GM19372 (cell line): Measurements from ENCODE around the gene CENATAC.
"Not testable (repeated sequence)": the region's sequence is repeated elsewhere in the genome, so short reads cannot be mapped to it uniquely, and the experiment has no call there.

ENCODE experiments used
- ATAC-seq: cut with Tn5 transposase; IDR thresholded peaks from one replicate; pipeline ENCODE4 v1.9.1; 2021; ENCODE audit warnings: mild to moderate bottlenecking, low read depth, moderate library complexity; ENCODE audit not compliant: unreplicated experiment

The CENATAC gene

GRCh38 chr11:118991486-118992038 lies 6.4 kb upstream of the CENATAC start:
- ATAC-seq = not testable (repeated sequence)

GRCh38 chr11:118996926-118997626 lies 862 bp upstream of the CENATAC start:
- ATAC-seq = peak; percentile 23

- ATAC-seq = no peak
Measured at GRCh38 chr11:118998388-118998717, 415 bp downstream of the CENATAC start.

- ATAC-seq = no peak
Measured at GRCh38 chr11:118998822-118999221, 884 bp downstream of the CENATAC start.

GRCh38 chr11:119000906-119001305 lies 3.0 kb downstream of the CENATAC start:
- ATAC-seq = no peak

GRCh38 chr11:119006656-119007055 lies 8.7 kb downstream of the CENATAC start:
- no peak for ATAC-seq

- no peak for ATAC-seq
Measured at GRCh38 chr11:119011476-119012053, 13.6 kb downstream of the CENATAC start.

- no peak for ATAC-seq
Measured at GRCh38 chr11:119012629-119013170, 14.8 kb downstream of the CENATAC start.

GRCh38 chr11:119014209-119014924 lies 16.4 kb downstream of the CENATAC start:
- no peak for ATAC-seq

- ATAC-seq = no peak
Measured at GRCh38 chr11:119015054-119015611, 17.2 kb downstream of the CENATAC start.

GRCh38 chr11:119016216-119017009 lies 18.5 kb downstream of the CENATAC start:
- ATAC-seq = no peak

GRCh38 chr11:119017377-119017776 lies 19.4 kb downstream of the CENATAC start:
- ATAC-seq = not testable (repeated sequence)

- ATAC-seq = peak; percentile 83
Measured at GRCh38 chr11:119018074-119018938, 20.4 kb downstream of the CENATAC start, which contains the start of the genes RPS25 and TRAPPC4. Gene RPS25, minus strand, starts transcription at chr11:119018343. Its CDS starts 59 bp downstream, at chr11:119018284. Gene TRAPPC4, plus strand, starts transcription at chr11:119018766. Its CDS starts 30 bp downstream, at chr11:119018796.

- no peak for ATAC-seq
Measured at GRCh38 chr11:119019996-119020395, 22.1 kb downstream of the CENATAC start.

- ATAC-seq = no peak
Measured at GRCh38 chr11:119021631-119022030, 23.7 kb downstream of the CENATAC start.

GRCh38 chr11:119023741-119024140 lies 25.8 kb downstream of the CENATAC start:
- no peak for ATAC-seq

- no peak for ATAC-seq
Measured at GRCh38 chr11:119024430-119025098, 26.6 kb downstream of the CENATAC start.

GRCh38 chr11:119025099-119025473 lies 27.1 kb downstream of the CENATAC start:
- no peak for ATAC-seq
